ENCODE measurements around the gene CAMKK1.

The CAMKK1 gene

DNA sequence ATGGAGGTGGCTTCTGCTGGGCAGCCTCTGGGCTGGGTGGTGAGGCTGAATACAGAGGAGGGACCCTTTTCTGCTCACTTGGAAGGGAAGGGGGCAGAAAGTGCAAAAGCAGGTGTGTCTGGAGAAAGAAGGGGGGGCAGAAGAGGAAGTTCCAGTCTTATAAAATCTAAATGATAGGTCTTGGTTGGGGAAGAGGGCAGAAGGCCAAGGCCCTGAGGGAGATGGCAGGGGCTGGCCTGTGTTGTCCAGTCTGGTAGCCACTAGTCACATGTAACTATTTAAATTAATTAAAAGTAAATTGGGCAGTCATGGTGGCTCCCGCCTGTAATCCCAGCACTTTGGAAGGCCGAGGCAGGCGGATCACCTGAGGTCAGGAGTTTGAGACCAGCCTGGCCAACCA lies 2.5 kb upstream of the CAMKK1 start:
- no peak for DNase-seq

DNA sequence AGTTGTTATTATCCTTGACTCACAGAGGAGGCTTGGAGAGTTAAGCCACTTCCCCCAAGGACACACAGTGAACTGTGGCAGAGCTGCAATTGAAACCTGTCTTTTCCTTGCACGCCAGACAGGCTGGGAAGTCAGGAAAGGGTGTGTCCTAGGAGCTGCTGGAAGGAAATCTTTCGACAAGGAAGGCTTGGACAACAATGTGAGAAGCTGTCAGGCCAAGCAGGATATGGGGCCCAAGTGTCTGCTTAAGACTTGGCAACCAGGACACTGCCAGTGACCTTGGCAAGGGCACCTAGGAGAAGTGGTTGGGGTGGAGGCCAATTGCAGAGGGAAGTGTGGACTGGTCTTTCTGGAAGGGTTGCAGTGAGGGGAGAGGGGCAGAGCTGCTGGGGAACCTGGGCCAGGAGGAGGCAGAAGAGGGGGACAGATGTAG lies 2.1 kb upstream of the CAMKK1 start:
- DNase-seq: no peak

DNA sequence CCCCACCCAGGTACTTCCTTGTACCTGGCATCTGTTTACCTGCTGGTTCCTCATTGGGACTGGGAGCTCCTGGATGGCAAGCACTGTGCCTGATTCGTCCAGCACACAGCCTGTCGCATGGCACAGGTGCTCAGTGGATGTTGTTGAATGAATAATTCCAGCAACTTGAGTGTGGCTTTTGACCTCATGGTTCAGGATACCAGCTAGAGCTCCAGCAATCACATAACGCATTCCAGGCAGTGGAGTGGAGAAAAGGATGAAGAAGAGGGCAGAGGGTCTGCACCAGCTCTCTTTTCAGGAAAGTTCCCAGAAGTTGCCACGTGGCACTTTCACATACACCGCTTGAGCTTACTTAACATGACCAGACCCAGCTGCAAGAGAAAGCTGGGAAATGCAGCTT lies 1.3 kb upstream of the CAMKK1 start:
- DNase-seq: no peak

DNA sequence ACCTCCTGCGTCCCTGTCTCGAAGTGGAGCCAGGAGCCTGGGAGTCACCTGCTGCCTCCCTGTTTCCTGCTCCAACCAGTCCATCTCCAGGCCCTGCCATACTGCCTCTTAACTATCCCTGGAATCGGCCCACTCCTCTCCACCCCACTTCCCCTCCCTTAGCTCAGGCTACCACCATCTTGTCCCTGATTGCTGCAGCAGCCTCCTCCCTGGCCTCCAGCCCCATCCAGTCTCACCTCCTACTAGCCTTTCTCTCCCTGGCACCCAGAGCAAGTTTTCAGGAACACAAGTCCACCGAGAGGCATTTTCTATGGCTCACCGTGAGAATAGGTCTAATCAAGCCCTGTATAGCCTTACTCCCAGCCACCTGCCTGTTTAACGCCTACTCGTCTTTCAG lies 865 bp upstream of the CAMKK1 start:
- DNase-seq: no peak

DNA sequence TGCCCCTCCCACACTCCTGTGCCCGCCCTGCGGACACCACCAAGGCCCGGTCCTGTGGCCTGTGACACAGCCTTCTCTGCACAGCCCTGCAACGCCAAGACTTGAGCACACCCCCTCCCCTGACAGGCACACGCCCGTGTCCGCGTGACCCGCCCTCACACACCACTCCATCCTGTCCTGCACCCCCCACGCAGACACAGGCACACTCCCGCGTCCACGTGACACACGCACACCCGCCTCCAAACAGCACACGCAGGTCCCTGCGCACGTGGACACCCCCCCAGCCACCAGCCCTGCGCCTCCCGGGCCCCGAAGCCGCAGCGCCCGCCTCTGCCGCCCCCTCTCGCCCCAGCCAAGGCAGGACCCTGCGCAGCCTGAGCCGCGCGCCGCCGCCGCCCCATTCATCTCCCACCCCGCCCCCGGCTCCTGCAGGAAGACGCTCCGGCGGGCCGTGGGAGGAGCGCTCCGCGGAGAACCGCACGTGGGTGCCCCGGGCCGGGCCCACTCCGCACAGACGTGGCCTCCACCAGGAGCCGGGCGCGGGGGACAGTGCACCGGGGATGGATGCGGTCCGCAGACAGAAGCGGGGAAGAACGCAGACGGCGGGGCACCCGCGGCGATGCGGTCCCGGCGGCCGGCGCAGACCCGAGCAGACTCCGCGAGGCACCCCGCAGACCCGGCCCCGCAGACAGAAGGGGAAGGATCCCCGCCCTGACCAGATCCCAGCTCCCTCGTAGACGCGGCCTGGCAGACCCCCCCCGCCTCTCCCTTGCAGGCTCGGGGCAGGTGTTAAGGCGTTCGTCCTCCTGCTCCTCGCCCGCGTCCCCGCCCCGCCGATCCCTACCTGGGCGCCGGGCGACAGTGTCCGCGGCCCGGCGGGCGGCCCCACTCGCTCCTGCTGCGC lies 506 bp downstream of the CAMKK1 start:
- DNase-seq: peak; percentile 73

DNA sequence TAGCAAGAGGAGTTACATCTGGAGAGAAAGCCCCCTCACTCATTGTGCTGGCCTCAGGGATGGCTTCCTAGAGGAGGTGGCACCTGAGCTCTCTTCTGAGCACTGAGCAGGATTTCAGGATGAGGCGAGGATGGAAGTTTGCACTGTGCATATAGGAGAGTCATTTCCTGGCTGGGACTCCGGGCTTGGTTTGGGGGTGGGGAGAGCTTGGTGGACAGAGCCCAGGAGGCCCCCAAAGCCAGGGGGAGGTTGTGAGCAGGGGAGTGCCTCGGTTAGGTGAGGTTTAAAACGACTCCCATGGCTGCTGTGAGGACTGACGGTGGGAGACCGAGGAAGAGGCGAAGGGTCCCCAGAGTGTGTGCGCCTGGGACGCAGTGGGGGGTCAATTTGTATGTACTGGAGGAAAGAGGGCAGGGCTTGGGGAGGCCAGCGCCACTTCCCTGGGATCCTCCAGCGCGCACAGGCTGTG lies 1.2 kb downstream of the CAMKK1 start:
- no peak for DNase-seq

DNA sequence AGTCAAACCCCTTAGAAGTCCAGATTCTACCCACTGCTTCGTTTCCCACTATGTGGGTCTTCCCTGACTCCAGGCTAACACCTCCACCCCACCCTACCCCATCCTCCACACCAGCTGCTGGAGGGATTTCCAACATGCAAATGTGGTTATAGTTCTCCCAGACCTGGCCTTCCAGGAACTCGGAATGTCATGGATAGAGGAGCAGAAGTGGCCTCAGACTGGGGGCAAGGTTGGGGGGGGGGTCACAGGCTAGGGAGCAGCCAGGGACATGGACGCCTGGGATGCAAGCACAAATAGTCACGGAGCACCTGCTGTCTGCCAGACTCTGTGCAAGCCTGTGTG lies 2.0 kb downstream of the CAMKK1 start:
- no peak for DNase-seq

DNA sequence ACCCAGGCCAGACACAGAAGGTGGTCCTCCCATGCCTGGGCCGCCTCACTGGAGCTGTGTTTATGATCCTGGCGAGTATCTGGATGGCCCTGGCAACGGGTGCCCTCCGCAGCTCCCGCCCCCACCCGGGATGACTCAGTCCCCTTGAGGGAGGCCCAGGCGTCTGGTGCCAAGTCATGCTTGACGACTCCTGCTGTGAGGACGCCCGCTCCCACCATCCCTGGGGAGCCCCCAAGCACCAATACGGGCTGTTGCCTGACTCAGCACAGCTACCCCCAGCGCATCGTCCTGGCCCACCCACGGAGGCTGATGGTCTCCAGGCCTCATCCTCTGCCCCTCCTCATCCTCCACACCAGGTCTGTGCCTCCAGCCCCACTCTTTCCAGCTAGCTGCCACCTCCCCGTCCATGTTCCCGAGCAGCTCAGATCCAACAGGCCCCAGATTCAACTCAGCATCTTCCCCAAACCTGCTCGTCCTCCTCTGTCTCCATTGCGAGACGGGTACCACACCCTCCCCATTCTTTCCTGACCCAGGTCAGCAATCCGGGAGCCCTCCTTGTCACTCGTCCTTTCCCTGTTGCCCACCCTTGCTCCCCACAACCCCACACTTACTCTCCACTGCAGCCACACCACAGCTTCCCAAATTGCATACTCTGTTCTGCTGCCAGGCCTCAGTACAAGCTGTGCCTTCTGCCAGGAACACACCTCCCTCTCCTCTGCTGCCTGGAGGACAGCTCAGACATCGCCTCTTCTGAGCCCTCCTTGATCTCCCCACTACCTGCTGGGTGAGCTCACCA lies 2.6 kb downstream of the CAMKK1 start:
- peak; percentile 18 for DNase-seq

DNA sequence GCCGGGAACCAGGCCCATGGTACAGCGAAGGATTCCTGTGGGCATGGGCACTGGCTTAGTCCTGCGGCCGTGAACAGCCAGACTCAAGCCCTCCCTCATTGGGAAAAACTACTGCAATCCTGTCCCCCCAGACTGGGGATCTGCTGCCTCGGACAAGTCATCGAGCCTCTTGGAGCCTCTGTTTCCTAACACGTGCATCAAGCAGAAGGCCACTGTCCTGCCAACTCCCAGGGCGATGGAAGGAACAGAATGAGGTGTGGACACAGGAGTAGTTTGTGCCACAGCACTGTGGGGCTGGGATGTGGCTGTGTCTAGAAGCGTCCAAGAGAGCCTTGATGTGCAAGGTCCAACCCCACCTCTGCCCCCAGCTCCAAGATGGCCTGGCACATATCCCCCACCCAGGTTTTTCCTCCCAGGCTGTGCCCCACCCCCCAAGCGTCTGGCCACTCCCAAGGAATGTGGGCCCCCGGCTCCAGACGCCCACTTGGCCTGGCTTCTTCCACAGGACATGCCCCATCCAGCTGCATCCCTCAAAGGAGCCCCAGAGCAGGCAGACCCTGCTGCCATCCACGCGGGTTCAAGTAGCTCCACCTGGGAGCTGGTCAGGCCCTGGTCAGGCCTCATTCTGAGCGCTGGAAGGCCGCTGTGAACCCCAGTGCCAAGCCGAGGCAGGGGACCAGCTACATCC lies 3.4 kb downstream of the CAMKK1 start:
- DNase-seq: no peak

DNA sequence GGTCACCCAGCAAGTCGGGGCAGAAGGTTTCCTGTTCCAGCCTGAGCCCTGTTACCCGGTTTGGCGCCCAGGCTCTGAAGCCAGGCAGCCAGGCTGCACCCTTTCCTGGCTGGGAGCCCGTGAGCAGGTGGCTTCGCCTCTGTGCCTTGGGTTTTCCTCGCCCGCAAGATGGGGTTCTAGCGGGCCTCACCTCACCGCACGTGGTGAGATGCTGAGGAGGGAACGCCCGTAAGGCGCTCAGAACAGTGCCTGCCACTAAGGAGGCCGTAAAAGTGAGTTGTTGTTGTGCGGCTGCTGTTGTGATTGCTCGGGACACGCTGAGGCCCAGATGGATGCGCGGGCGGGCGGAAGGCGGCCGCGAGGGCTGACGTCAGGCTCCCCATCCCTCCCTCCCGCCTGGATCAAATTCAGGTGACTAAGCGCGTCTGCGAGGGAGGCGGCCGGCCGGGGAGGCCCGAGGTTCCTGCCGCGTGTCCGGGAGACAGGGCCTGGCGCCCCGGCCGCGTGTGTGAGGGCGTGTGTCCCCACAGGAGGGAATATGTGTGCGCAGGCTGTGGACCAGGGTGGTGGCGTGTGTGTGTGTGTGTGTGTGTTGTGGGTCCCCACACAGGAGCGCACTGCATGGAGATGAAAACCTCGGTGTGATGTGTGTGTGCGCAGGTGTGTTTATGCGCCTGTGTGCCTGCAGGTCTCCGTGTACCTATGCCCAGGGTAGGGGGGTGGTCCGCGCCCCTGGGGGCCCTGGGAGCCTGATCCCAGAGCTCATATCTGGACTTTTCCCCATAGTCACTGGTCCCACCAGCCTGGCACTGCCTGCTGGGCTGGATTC lies 4.3 kb downstream of the CAMKK1 start:
- no peak for DNase-seq

DNA sequence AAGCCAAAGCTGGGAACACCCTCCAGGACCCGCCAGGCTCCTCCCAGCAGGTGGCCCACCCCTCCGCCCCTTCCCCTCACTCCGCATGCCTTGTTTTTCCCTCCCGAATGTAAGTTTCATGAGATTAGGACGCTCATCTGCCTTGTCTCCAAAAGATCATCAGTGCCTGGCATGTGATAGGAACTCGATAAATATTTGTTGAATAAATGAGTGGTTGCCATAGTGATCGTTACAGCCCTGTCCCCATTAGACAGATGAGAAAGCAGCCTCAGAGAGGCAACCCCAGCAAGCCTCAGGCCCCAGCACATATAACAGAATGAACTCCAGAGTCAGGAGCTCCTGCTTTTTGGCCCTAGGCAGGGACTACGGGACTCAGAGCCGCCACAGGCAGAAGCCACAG lies 5.0 kb downstream of the CAMKK1 start:
- no peak for DNase-seq

DNA sequence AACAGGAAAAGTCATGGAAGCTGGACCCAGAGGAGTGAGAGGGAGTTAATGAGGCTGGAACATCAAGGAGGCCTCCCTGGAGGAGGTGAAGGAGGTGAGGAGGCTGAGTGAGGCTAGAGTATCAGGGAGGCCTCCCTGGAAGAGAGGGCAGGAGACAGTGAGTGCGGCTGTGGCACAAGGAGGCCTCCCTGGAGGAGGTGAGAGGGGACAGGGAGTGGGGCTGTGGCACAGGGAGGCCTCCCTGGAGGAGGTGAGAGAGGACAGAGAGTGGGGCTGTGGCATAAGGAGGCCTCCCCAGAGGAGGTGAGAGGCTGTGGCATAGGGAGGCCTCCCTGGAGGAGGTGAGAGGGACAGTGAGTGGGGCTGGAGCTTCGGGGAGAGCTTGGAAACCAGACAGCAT lies 5.5 kb downstream of the CAMKK1 start:
- DNase-seq: no peak

DNA sequence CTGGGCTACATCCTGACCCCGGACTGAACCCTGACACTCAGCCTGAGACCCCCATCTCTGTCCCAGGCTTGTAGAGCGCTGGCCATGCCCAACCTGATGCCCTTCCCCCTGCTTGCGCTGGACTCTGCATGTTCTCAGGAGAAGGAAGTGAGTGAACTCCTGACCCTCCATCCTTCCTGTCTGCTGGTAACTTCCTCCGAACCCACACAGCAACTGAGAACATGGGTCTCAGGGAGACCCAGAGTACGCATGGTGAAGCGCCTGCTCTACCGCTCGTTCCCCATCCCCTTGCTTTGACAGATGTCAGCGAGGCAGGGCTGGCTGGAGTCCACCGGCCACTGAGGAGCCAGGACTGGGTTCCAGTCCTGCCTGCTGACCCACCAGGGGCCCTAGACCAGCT lies 6.1 kb downstream of the CAMKK1 start:
- DNase-seq: no peak

DNA sequence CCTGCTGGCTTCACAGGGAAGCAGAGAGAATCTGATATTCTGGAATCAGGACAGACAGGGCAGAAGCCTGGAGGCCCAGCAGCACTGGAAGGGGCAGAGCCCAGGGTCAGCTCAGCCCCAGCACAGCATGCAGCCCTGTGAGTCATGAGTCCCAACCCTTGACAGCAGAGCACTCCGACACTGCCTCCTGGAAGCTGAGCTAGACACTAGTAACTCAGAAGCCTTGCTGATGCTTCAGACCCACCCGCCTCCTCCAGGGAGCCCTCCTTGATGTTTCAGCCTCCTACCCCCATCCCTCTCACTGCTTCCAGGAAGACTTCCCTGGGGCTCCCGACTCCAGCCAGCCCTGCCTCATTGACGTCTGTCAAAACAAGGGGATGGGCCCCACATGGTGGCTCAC lies 6.9 kb downstream of the CAMKK1 start:
- no peak for DNase-seq

DNA sequence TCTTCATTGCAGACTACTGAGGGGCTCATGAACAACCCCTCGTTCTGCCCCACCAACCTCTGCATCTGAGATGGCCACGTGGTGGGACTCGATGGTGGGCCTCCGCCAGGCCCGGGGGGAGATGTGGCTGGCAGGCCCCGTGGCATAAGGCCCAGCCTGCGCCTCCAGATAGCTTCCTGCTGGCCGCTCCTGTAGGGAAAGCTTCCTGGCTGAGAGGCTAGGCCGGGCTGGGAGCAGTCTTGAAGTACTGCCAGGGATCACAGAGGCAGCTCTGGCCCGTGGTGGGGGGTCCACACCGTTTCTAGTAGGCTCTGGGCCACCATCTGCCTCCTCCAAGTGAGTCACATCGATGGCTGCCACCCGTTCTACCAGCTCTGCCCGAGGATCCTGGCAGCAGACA lies 7.6 kb downstream of the CAMKK1 start:
- DNase-seq: no peak

DNA sequence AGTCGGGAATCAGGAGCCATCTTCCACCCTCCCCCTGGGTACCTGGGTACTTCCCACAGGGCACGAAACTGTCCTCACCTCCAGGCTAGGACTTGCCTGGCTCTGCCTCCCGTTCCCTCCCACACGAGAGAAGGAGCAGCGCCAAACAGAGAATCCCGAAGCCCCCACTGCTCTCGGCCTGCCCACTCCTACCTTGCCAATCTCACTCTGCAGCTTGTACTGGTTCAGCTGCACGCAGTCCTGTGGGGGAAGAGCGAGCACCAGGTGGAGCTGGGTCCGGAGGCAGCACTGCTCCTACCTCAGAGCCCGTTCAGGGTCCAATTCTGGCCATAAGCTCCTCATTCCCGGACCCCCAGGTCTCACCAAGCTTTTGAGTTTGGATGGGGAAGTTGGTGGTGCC lies 8.7 kb downstream of the CAMKK1 start:
- no peak for DNase-seq

DNA sequence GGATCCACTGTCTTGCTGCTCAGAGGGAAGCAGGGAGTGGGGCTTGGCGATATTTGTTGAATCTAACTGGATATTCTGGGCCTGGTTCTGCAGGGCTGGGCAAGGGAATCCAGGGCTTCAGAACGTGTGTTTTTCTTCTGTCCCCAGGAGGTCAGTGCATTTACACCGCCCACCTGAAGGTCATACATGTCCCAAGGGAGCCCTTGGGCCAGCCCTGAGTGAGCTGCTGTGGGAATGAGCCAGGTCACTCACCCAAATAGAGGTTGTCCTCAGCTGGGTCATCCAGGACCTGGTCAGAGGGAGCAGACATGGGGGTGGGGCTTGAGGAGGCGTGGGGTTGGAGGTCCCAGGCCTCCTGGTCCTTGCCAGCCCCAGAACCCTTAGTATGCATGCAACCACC lies 10.6 kb downstream of the CAMKK1 start:
- DNase-seq: no peak

DNA sequence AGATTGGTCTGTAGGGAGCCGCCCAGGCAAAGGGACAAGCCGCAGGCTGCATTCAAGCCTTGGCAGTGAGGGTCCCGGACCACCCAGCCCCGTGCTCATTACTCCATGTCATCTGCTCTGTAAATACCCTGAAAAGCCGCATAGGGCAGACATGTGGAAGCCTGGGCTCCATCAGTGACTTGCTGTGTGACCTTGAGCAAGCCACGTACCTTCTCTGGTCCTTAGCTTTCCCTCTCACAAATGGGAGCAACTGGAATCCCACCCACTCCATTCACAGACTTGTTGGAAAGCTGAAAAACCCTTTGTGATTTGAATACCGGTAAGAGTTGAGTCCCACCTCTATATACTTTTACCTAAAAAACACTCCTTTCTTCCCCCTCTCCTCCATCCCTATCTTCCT lies 11.9 kb downstream of the CAMKK1 start:
- DNase-seq: no peak

DNA sequence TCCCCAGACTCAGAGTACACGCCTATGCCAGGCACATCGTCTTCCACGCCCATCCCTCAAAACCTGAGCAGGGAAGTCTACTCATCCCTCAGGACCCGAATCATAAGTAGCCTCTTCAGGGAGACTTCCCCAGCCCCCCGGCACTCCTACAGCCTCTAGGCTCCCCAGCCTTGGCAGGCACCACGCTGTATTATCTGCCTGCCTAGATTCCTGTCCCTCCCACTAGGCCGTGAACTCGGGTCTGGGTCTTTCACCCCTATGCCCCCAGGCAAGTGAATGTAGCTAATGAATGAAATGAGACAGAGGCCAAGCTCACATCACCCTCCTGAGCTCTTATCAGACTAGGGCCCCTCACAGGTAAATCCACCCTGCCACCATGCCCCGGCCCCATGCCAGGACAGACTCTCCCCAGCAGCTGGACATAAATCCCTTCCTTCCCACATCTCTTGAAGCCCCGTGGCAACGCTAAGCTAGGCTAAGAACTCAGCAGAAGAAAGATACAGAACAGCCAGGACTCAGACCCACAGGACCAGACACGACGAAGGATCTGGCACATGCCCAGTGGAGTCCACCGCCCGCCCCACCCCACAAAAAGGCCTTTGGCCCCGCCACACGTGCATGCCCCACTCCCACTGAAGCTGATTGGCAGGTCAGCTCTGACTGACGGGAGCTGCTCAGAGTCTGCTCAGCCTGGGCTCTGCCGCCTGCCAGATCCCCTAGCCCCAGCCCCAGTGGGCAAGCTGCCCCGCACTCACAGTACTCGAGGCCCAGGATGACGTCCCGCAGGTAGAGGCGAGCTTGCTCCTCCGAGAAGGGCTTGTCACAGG lies 13.0 kb downstream of the CAMKK1 start:
- no peak for DNase-seq

DNA sequence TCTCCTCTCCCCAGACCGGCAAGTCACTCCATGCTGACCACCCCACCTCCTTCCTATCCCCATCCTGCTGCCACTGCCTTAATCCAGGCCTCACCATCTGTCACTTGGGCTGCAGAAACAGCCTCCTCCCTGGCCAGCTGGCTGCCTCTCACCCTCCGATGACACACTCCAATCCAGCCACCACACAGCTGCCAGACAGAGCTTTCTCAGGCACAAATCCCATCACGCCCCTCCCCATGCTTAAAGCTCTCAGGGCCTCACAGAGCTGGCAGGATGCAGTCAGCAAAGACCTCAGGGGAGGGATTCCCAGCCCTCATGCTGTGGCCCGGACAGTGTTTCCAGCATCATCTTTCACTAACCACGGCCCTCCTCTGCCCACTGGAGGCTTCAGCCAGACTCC lies 13.7 kb downstream of the CAMKK1 start:
- no peak for DNase-seq

DNA sequence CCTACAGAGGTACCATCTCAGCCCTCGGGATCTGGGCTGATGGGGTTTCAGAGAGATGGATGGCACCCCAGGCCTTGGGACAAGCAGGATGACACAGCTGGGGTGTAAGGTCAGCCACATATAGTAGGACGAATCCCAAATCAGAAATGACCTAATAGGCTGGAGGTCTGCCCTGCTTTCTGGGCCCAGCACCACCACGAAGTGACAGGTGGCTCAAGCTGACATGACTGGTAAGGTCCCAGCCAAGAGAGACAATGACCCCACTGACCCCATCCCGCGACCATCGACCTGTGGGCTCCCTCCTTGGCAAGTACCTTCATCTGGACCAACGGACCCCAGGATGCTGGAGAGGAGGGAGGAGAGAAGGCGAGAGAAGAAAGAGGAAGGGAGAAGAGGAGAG lies 15.6 kb downstream of the CAMKK1 start:
- no peak for DNase-seq

DNA sequence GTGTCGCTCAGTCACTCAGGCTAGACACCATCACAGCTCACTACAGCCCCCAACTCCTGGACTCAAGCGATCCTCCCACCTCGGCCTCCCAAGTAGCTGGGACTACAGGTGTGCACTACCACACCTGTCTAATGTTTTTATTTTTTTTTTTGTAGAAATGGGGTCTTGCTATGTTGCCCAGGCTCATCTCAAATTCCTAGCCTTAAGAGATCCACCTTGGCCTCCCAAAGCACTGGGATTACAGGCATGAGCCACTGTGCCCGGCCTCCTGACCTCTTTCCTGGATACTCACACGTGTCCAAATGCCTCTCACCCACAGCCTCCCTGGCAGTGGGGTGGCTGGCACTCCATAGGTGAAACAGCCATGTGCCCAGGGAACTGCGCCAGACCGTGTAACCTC lies 17.5 kb downstream of the CAMKK1 start:
- DNase-seq: no peak

Measured in activated naive CD4-positive, alpha-beta T cell treated with Interleukin-2 at 50 U/mL for 16 hours (primary cell).